K562 (cell line): Measurements from ENCODE around the gene CCDC85C. TPM values are rescaled to one million over a fixed set of nuclear protein-coding genes. Genes with fewer than 3 reads are reported as not detected.

Source experiments
- AFF1 ChIP-seq, 2 experiments: fragments of 450-650 bp; IDR thresholded peaks; 2 replicates each; pipeline ENCODE4 v1.6.1; 2018; ENCODE audit warnings: mild to moderate bottlenecking in 2 of 2, low read depth in 1 of 2; ENCODE audit not compliant: partially characterized antibody in 2 of 2
- ARID3B ChIP-seq: fragments of 250-450 bp; sonication (Bioruptor Pico); IDR thresholded peaks from 2 replicates; pipeline ENCODE4 v1.4.0; 2020; ENCODE audit warnings: borderline replicate concordance
- CBX1 ChIP-seq: sonication (generic); IDR thresholded peaks from 2 replicates; pipeline ENCODE4 v1.6.1; 2016; ENCODE audit warnings: antibody characterized with exemption, low read depth, mild to moderate bottlenecking
- CREM ChIP-seq: IDR thresholded peaks from 2 replicates; pipeline ENCODE4 v1.6.1; 2014; ENCODE audit warnings: antibody characterized with exemption, low read depth
- CXXC5 ChIP-seq: fragments of 250-450 bp; sonication (Bioruptor Pico); IDR thresholded peaks from 2 replicates; pipeline ENCODE4 v1.8.0; 2022; ENCODE audit warnings: inconsistent platforms, mild to moderate bottlenecking, moderate library complexity
- DEAF1 ChIP-seq: fragments of 450-650 bp; formaldehyde crosslinking; IDR thresholded peaks from 2 replicates; pipeline ENCODE4 v1.4.0; 2020; ENCODE audit warnings: mild to moderate bottlenecking, moderate library complexity
- DLX4 ChIP-seq: fragments of 250-450 bp; sonication (Bioruptor Pico); IDR thresholded peaks from 2 replicates; pipeline ENCODE4 v1.6.1; 2021; ENCODE audit warnings: mild to moderate bottlenecking
- GTF2F1 ChIP-seq: IDR thresholded peaks from 2 replicates; pipeline ENCODE4 v1.6.1; 2011; ENCODE audit warnings: low read depth, low read length, improper control_type of control experiment
- HDAC8 ChIP-seq: fragments of 450-650 bp; IDR thresholded peaks from 2 replicates; pipeline ENCODE4 v1.6.1; 2016; ENCODE audit warnings: mild to moderate bottlenecking, missing genetic modification characterization, moderate library complexity, missing compliant biosample characterization
- HMG20A ChIP-seq: fragments of 450-650 bp; formaldehyde crosslinking; conservative IDR thresholded peaks from 2 replicates; pipeline ENCODE4 v1.4.0; 2020; ENCODE audit warnings: mild to moderate bottlenecking, mixed read lengths
- KDM4B ChIP-seq, 2 experiments: fragments of 450-650 bp in 1 of 2; sonication (generic) in 1 of 2; IDR thresholded peaks; 2 replicates each; pipeline ENCODE4 v1.6.1; 2016 to 2017; ENCODE audit warnings: borderline replicate concordance in 2 of 2, antibody characterized with exemption in 1 of 2, low read depth in 1 of 2, mild to moderate bottlenecking in 1 of 2
- KLF1 ChIP-seq: fragments of 450-650 bp; IDR thresholded peaks from 2 replicates; pipeline ENCODE4 v1.6.1; 2016; ENCODE audit warnings: missing genetic modification characterization, missing compliant biosample characterization
- MYC ChIP-seq, 2 experiments: fragments of 250-450 bp in 1 of 2; sonication (Bioruptor Pico) in 1 of 2; IDR thresholded peaks; 2 replicates each; pipeline versions ENCODE4 v1.5.1 to v1.6.1; 2012 to 2021; ENCODE audit warnings: low read depth in 2 of 2, borderline replicate concordance in 1 of 2, improper control_type of control experiment in 1 of 2, low read length in 1 of 2, mild to moderate bottlenecking in 1 of 2, moderate library complexity in 1 of 2
- SNIP1 ChIP-seq: fragments of 450-650 bp; IDR thresholded peaks from 2 replicates; pipeline ENCODE4 v1.7.1; 2017; ENCODE audit warnings: low read depth, mild to moderate bottlenecking
- THRB ChIP-seq: fragments of 450-650 bp; formaldehyde crosslinking; conservative IDR thresholded peaks from 2 replicates; pipeline ENCODE4 v1.4.0; 2022; ENCODE audit warnings: mild to moderate bottlenecking, missing genetic modification characterization
- ZKSCAN8 ChIP-seq: fragments of 200-800 bp; sonication (Bioruptor generic); IDR thresholded peaks from 2 replicates; pipeline ENCODE4 v1.6.1; 2016; ENCODE audit warnings: missing genetic modification characterization, missing compliant biosample characterization
- polyA plus RNA-seq, 8 experiments: library from polyadenylated mRNA; depleted of rRNA in 4 of 8; stranded (reverse) in 5 of 8; unstranded in 3 of 8; fragments of >200 nt; fragmentation: Nextera tagmentation in 2 of 8; fragmentation: Illumina TruSeq in 1 of 8; extraction: Ambion mirVana in 2 of 8; extraction: Trizol in 1 of 8; gene quantifications; 2 replicates each; pipeline versions ENCODE4 v1.2.1 to v1.2.3, GENCODE V29; 2011 to 2014; ENCODE audit warnings: inconsistent platforms in 1 of 8, missing spikeins in 1 of 8
- total RNA-seq, 7 experiments: library from RNA; depleted of rRNA in 6 of 7; stranded (reverse); fragments of >200 nt in 6 of 7; fragmentation: Illumina TruSeq in 2 of 7; extraction: Trizol in 2 of 7; gene quantifications; 2 replicates each; pipeline versions ENCODE4 v1.2.1 to v1.2.3, GENCODE V29; 2011 to 2021; ENCODE audit warnings: low replicate concordance in 1 of 7

Gene CCDC85C
- total and polyA plus RNA-seq, 9 of the 15 experiments (the other 6 are each of a cell fraction or from before 2014, with no cell fraction given): 0.18 to 22.0 (median 6.3) TPM

GRCh38 chr14:99480917-99481744 lies 122.9 kb downstream of the CCDC85C start, which contains the start of gene CCNK (continued):
- TF ChIP-seq ARID3B: no peak
- no peak; the same call in 1 of the 2 replicates for TF ChIP-seq THRB (CRISPR knock-in tag)
- no peak for TF ChIP-seq HDAC8 (tag)
- TF ChIP-seq CBX1: no peak
- no peak for TF ChIP-seq KDM4B (IDR thresholded peaks at IDR 0.05; ENCODE audit: borderline replicate concordance in 2 of 2, low read depth in 1 of 2)
- peak; percentile 99 for TF ChIP-seq CXXC5 (CRISPR knock-in tag)
- peak; percentile 38; the same call in 1 of the 2 replicates for TF ChIP-seq MYC (IDR thresholded peaks at IDR 0.05; ENCODE audit: low read depth, low read length)
- TF ChIP-seq MYC (CRISPR knock-in tag; IDR thresholded peaks at IDR 0.05; ENCODE audit: borderline replicate concordance, low read depth): no peak
- TF ChIP-seq HMG20A (CRISPR knock-in tag): no peak
- TF ChIP-seq GTF2F1: no peak
- TF ChIP-seq KLF1 (tag): no peak
- TF ChIP-seq ZKSCAN8 (CRISPR knock-in tag): no peak
- no peak for TF ChIP-seq DLX4 (CRISPR knock-in tag)
- no peak for TF ChIP-seq AFF1 (IDR thresholded peaks at IDR 0.05; ENCODE audit: low read depth in 1 of 2, partially characterized antibody in 2 of 2)
- TF ChIP-seq DEAF1: no peak
- no peak for TF ChIP-seq SNIP1
- peak; percentile 99 for TF ChIP-seq CREM
